Retinal pigment epithelial cell (primary cell): ENCODE results near the gene DOCK4.

Source experiments
- DNase-seq: peaks from one replicate; pipeline ENCODE4 v3.0.0-alpha.2; 2010; ENCODE audit warnings: low read depth
- H3K4me3 ChIP-seq: 2 replicates; pipeline ENCODE4 v1.5.1; 2011; ENCODE audit warnings: mild to moderate bottlenecking, low read length, control low read depth, moderate library complexity
- TF ChIP-seq, protein P1 (sequence below): conservative IDR thresholded peaks from 2 replicates; pipeline ENCODE4 v1.5.1; 2011; ENCODE audit warnings: low read depth, low read length, control low read depth, inconsistent platforms

The DOCK4 gene

GRCh38 chr7:111867348-111867931, 338.8 kb downstream of the DOCK4 start:
- H3K4me3 ChIP-seq = no peak overlapping the region
- TF ChIP-seq, protein P1, sequence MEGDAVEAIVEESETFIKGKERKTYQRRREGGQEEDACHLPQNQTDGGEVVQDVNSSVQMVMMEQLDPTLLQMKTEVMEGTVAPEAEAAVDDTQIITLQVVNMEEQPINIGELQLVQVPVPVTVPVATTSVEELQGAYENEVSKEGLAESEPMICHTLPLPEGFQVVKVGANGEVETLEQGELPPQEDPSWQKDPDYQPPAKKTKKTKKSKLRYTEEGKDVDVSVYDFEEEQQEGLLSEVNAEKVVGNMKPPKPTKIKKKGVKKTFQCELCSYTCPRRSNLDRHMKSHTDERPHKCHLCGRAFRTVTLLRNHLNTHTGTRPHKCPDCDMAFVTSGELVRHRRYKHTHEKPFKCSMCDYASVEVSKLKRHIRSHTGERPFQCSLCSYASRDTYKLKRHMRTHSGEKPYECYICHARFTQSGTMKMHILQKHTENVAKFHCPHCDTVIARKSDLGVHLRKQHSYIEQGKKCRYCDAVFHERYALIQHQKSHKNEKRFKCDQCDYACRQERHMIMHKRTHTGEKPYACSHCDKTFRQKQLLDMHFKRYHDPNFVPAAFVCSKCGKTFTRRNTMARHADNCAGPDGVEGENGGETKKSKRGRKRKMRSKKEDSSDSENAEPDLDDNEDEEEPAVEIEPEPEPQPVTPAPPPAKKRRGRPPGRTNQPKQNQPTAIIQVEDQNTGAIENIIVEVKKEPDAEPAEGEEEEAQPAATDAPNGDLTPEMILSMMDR = no peak
- DNase-seq = no peak

DNA sequence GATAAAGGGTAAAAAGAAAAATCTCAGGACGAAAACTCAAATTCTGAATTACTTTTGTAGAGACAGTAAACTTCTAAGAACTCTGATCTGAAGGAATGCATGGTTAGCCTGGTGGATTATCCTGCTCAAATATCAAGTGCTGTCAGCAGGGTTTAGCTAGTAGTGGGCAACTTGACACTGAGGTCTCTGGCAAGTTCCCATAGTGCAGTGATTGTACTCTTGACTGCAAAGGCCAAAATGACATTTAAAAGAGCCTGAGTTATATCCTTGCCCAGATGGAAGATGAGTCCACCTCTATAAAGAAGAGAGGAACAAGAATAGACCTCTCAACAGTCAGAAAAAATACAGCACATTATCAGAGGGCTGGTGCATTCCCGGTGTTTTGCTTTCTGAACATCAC, 339.4 kb downstream of the DOCK4 start:
- DNase-seq = no peak
- TF ChIP-seq, protein P1 = no peak
- no peak overlapping the region for H3K4me3 ChIP-seq

- DNase-seq = no peak
- TF ChIP-seq, protein P1 = no peak
- no peak overlapping the region for H3K4me3 ChIP-seq
Observed at GRCh38 chr7:111865430-111865829, 340.8 kb downstream of the DOCK4 start.

- TF ChIP-seq, protein P1 = no peak
- no peak for DNase-seq
Observed at GRCh38 chr7:111864291-111864976, 341.8 kb downstream of the DOCK4 start.

GRCh38 chr7:111863269-111863668, 342.9 kb downstream of the DOCK4 start:
- no peak overlapping the region for H3K4me3 ChIP-seq
- TF ChIP-seq, protein P1 = no peak
- DNase-seq = no peak

More at GRCh38 chr7:111864291-111864976, 341.8 kb downstream of the DOCK4 start:
- no peak overlapping the region for H3K4me3 ChIP-seq

- H3K4me3 ChIP-seq = no peak overlapping the region
- no peak for DNase-seq
- TF ChIP-seq, protein P1 = no peak
Observed at GRCh38 chr7:111860248-111860647, 346.0 kb downstream of the DOCK4 start.

DNA sequence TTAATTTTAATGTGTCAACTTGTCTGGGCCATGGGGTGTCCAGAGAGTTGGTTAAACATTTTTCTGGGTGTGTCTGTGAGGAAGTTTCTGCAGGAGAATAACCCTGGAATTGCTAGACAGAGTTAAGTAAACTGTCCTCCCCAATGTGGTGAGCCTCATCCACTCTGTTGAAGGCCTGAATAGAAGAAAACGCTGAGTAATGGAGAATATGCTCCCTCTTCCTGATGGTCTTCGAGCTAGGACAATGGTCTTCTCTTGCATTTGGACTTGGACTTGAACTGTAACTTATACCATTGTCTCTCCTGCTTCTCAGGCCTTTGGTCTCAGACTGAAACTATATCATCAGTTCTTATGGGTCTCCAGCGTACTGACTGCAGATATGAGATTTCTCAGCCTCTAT, 347.9 kb downstream of the DOCK4 start:
- DNase-seq = no peak
- no peak overlapping the region for H3K4me3 ChIP-seq
- TF ChIP-seq, protein P1 = no peak
